ENCODE measurements around the gene LARP1B.
"Not testable (repeated sequence)": the region's sequence is repeated elsewhere in the genome, so short reads cannot be mapped to it uniquely, and the experiment has no call there.

Gene LARP1B

GRCh38 chr4:128135391-128135790 lies 74.3 kb downstream of the LARP1B start:
- no peak for DNase-seq (ENCODE audit: low read depth)

- DNase-seq (ENCODE audit: low read depth): no peak
Observed at GRCh38 chr4:128141866-128142265, 80.8 kb downstream of the LARP1B start.

- DNase-seq (ENCODE audit: low read depth): no peak
Observed at GRCh38 chr4:128145727-128146126, 84.6 kb downstream of the LARP1B start.

- no peak for DNase-seq (ENCODE audit: low read depth)
Observed at GRCh38 chr4:128153800-128154199, 92.7 kb downstream of the LARP1B start.

GRCh38 chr4:128155231-128155855 lies 94.2 kb downstream of the LARP1B start:
- no peak for DNase-seq (ENCODE audit: low read depth)

GRCh38 chr4:128155874-128156456 lies 94.9 kb downstream of the LARP1B start:
- no peak for DNase-seq (ENCODE audit: low read depth)

GRCh38 chr4:128156472-128156871 lies 95.4 kb downstream of the LARP1B start:
- not testable (repeated sequence) for DNase-seq (ENCODE audit: low read depth)

- no peak for DNase-seq (ENCODE audit: low read depth)
Observed at GRCh38 chr4:128158894-128159293, 97.8 kb downstream of the LARP1B start.

GRCh38 chr4:128159967-128160366 lies 98.9 kb downstream of the LARP1B start:
- no peak for DNase-seq (ENCODE audit: low read depth)

GRCh38 chr4:128161138-128161537 lies 100.0 kb downstream of the LARP1B start:
- no peak for DNase-seq (ENCODE audit: low read depth)

- no peak for DNase-seq (ENCODE audit: low read depth)
Observed at GRCh38 chr4:128162434-128162833, 101.3 kb downstream of the LARP1B start.

- peak; percentile 11 for DNase-seq (ENCODE audit: low read depth)
Observed at GRCh38 chr4:128163177-128164117, 102.3 kb downstream of the LARP1B start.

- DNase-seq (ENCODE audit: low read depth): no peak
Observed at GRCh38 chr4:128166982-128167381, 105.9 kb downstream of the LARP1B start.

- no peak for DNase-seq (ENCODE audit: low read depth)
Observed at GRCh38 chr4:128168701-128169100, 107.6 kb downstream of the LARP1B start.

- DNase-seq (ENCODE audit: low read depth): no peak
Observed at GRCh38 chr4:128169245-128169644, 108.1 kb downstream of the LARP1B start.

GRCh38 chr4:128176643-128177042 lies 115.5 kb downstream of the LARP1B start:
- DNase-seq (ENCODE audit: low read depth): no peak

GRCh38 chr4:128177498-128177897 lies 116.4 kb downstream of the LARP1B start:
- no peak for DNase-seq (ENCODE audit: low read depth)

GRCh38 chr4:128186623-128187022 lies 125.5 kb downstream of the LARP1B start:
- DNase-seq (ENCODE audit: low read depth): no peak

- peak; percentile 29 for DNase-seq (ENCODE audit: low read depth)
Observed at GRCh38 chr4:128191115-128191781, 130.1 kb downstream of the LARP1B start.

- no peak for DNase-seq (ENCODE audit: low read depth)
Observed at GRCh38 chr4:128220286-128221235, 159.4 kb downstream of the LARP1B start.

- DNase-seq (ENCODE audit: low read depth): no peak
Observed at GRCh38 chr4:128221586-128221985, 160.5 kb downstream of the LARP1B start.
